Left ventricle myocardium inferior (tissue), 1 donor: Measurements from ENCODE around the gene L3MBTL4. TPM values are rescaled to one million over a fixed set of nuclear protein-coding genes. Genes with fewer than 3 reads are reported as not detected.

Experiments
- DNase-seq: peaks from one replicate; pipeline ENCODE4 v3.0.0-alpha.2; 2020
- H3K27ac ChIP-seq: fragments of 200-600 bp; replicated peaks from 2 replicates; pipeline ENCODE4 v1.8.0; 2021
- H3K27me3 ChIP-seq: fragments of 200-600 bp; 2 replicates; pipeline ENCODE4 v1.8.0; 2021; ENCODE audit warnings: low read depth
- H3K36me3 ChIP-seq: fragments of 200-600 bp; 2 replicates; pipeline ENCODE4 v1.8.0; 2021
- H3K4me1 ChIP-seq: fragments of 200-600 bp; 2 replicates; pipeline ENCODE4 v1.8.0; 2021
- H3K4me3 ChIP-seq: fragments of 200-600 bp; 2 replicates; pipeline ENCODE4 v1.8.0; 2021; ENCODE audit warnings: mild to moderate bottlenecking, moderate library complexity
- H3K9me3 ChIP-seq: fragments of 200-600 bp; replicated peaks from 2 replicates; pipeline ENCODE4 v1.8.0; 2021
- CTCF ChIP-seq: fragments of 200-600 bp; IDR thresholded peaks from 2 replicates; pipeline ENCODE4 v1.8.0; 2021; ENCODE audit warnings: antibody characterized with exemption, mild to moderate bottlenecking, borderline replicate concordance
- intact Hi-C: fragments of 100-400 bp; cut with micrococcal nuclease; formaldehyde crosslinking; loops from one replicate; pipeline ENCODE4 v1.11.0; 2022
- total RNA-seq: library from RNA; stranded (reverse); fragmentation: NEBNext Ultra II Directional; extraction: Animal tissue kit (Norgen Biotek cat#: 25700); gene quantifications from one replicate; pipeline ENCODE4 v1.2.1, GENCODE V29; 2021
- donor health status: DM: no; HTN: yes; CAD: no; lungs with severe emphysema.

Gene L3MBTL4
- total RNA-seq, 1 donor from 2014 or later, result 3.5 TPM

DNA sequence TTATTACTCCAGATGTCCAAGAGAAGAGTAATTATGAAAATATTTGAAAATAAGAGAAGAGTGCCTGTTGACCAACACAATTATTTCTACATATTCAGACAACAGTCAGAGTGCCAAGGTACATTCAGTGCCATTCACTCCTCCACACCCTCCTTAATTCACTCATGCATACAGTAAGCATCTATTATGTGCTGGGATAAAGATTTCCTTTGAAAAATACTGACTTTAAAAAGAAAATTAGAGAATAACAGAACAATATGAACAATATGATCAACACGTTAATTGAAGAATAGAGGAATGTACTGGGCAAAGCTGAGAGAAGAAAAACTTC is 203.6 kb downstream of the L3MBTL4 start:
- H3K4me1 ChIP-seq, result no peaks in the 10 kb centered on the region
- intact Hi-C loops, result no loop called here
- no peak overlapping the region for H3K4me3 ChIP-seq
- H3K27me3 ChIP-seq, result no peaks in the 10 kb centered on the region
- no peak for TF ChIP-seq CTCF
- H3K9me3 ChIP-seq, result no peaks in the 10 kb centered on the region
- no peaks in the 10 kb centered on the region for H3K36me3 ChIP-seq
- H3K27ac ChIP-seq, result no peak overlapping the region
- no peak for DNase-seq

DNA sequence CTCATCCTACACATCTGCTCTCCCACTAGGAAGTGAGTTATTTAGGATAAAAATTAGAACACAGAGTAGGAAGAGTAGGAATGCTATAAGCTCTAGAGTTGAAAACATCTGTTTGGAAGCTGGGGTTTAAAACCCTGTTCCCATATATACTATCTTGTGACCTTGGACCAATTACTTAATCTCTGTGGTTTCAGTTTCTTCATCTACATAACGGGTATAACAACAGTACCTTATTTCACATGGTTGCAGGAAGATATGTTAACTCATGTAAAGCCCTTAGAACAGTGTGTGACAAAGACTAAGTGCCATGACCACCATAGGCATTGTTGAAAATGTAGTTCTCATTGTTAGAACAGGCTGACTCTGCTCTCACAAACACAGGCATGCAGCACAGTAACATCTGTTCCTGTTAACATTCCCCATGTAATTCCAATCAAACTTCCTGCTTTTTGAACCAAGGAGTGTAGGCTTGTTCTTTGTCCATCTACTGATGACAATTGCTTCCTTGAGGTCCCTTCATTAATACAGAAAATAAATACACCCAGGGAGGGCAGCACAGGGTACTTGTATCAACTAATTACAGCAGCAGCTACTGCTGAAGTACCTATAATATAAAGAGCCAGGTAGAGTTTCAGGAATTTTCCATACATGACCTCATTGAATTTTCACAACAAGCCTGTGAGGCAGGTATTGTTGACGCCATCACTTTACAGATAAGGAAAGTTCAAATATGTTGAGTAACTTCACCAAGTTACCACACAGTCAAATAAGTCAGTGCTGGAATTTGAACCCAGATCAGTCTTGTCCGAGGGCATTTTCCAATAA is 204.2 kb downstream of the L3MBTL4 start:
- Histone ChIP-seq H3K4me3 (no peak overlapping the region), H3K9me3 (no peaks in the 10 kb centered on the region), H3K27me3 (no peaks in the 10 kb centered on the region), H3K36me3 (no peaks in the 10 kb centered on the region), H3K27ac (no peak overlapping the region), H3K4me1 (no peaks in the 10 kb centered on the region)
- DNase-seq, result no peak
- intact Hi-C loops, result no loop called here
- no peak for TF ChIP-seq CTCF

- Histone ChIP-seq H3K9me3 (no peaks in the 10 kb centered on the region), H3K36me3 (no peaks in the 10 kb centered on the region), H3K27me3 (no peaks in the 10 kb centered on the region), H3K4me1 (no peaks in the 10 kb centered on the region), H3K4me3 (no peak overlapping the region), H3K27ac (no peak overlapping the region)
- no peak for DNase-seq
- intact Hi-C loops, result loop anchor here (10.0 kb wide), 1 partner anchor 153 kb away; no protein-coding TSS in a partner anchor
- no peak for TF ChIP-seq CTCF
Measured at GRCh38 chr18:6207941-6208340, 206.8 kb downstream of the L3MBTL4 start.

DNA sequence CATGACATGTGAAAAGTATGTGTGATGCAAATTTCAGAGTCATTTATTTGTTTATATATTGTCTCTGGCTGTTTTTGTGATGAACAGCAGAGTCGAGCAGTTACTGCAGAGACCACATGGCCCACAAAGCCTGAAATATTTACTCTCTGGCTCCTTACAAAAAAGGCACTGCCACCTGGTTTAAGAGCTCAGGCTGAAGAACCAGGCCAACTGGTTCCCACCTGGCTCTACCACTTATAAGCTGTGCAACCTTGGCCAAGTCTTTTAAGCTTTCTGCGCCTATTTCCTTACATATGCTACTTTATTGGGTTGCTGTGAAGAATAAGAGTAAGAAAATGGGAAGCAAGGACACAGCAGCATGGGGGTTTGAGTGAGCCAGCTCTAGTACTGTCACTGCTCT is 207.6 kb downstream of the L3MBTL4 start:
- Histone ChIP-seq H3K9me3 (no peaks in the 10 kb centered on the region), H3K4me1 (no peaks in the 10 kb centered on the region), H3K27me3 (no peaks in the 10 kb centered on the region), H3K4me3 (no peak overlapping the region), H3K36me3 (no peaks in the 10 kb centered on the region), H3K27ac (no peak overlapping the region)
- no peak for DNase-seq
- TF ChIP-seq CTCF, result no peak
- intact Hi-C loops, result loop anchor here (10.0 kb wide), 1 partner anchor 152 kb away; no protein-coding TSS in a partner anchor

GRCh38 chr18:6205706-6206105 is 209.0 kb downstream of the L3MBTL4 start:
- Histone ChIP-seq H3K4me3 (no peak overlapping the region), H3K36me3 (no peaks in the 10 kb centered on the region), H3K27me3 (no peaks in the 10 kb centered on the region), H3K4me1 (no peaks in the 10 kb centered on the region), H3K9me3 (no peaks in the 10 kb centered on the region), H3K27ac (no peak overlapping the region)
- intact Hi-C loops, result loop anchor here (10.0 kb wide), 1 partner anchor 151 kb away; no protein-coding TSS in a partner anchor
- no peak for TF ChIP-seq CTCF
- DNase-seq, result no peak
